Measurements from ENCODE around the gene RAI1. TPM values are rescaled to one million over a fixed set of nuclear protein-coding genes. Genes with fewer than 3 reads are reported as not detected.

Gene RAI1
- total and polyA plus RNA-seq, 2 of the 8 experiments (the other 6 are each of a cell fraction or from before 2014, with no cell fraction given): 0.39 to 1.2 TPM

DNA sequence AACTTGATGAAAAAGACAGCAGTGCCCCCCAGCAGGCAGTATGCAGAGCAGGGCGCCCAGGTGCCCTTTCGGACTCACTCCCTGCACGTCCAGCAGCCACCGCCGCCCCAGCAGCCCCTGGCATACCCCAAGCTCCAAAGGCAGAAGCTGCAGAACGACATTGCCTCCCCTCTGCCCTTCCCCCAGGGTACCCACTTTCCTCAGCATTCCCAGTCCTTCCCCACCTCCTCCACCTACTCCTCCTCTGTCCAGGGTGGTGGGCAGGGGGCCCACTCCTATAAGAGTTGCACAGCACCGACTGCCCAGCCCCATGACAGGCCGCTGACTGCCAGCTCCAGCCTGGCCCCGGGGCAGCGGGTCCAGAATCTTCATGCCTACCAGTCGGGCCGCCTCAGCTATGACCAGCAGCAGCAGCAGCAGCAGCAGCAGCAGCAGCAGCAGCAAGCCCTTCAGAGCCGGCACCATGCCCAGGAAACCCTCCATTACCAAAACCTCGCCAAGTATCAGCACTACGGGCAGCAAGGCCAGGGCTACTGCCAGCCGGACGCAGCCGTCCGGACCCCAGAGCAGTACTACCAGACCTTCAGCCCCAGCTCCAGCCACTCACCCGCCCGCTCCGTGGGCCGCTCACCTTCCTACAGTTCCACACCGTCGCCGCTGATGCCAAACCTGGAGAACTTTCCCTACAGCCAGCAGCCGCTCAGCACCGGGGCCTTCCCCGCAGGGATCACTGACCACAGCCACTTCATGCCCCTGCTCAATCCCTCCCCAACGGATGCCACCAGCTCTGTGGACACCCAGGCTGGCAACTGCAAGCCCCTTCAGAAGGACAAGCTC, 112.3 kb downstream of the RAI1 start:
- peak overlapping the region; percentile 61; the same call in 1 of the 2 replicates for H2BK15ac ChIP-seq (ENCODE audit: low read length)
- no peak overlapping the region for H2BK120ac ChIP-seq (replicated peaks; ENCODE audit: low read depth, low read length)
- ChIA-PET POLR2A (ENCODE audit: partially characterized antibody) (interaction anchor here (0.7 to 3.6 kb wide), 8 partner anchors 8 to 82 kb away, joined by 3 to 20 read pairs (median 4); no protein-coding TSS in a partner anchor), CTCF (ENCODE audit: partially characterized antibody) (interaction anchor here (0.5 to 3.4 kb wide), 7 partner anchors 9 to 73 kb away, joined by 3 to 13 read pairs (median 3); no protein-coding TSS in a partner anchor)
- no peak overlapping the region for H2AFZ ChIP-seq (ENCODE audit: low read length)
- no peak overlapping the region for H2BK20ac ChIP-seq (ENCODE audit: low read length)
- WGBS, 2 experiments (ENCODE audit: extremely low coverage in 1 of 2, insufficient coverage in 1 of 2, insufficient read length in 1 of 2, insufficient replicate concordance in 2 of 2, low coverage in 1 of 2, low lambda C conversion rate in 2 of 2, missing lambda C conversion rate in 1 of 2): 90% methylated on average over 27 of the region's 30 CpGs; no CpG with 5 or more reads in 1 of the 2 experiments
- no peak overlapping the region for H2AK5ac ChIP-seq (ENCODE audit: low read depth, low read length)
- no peak overlapping the region for H3K14ac ChIP-seq (ENCODE audit: insufficient read length)
- DNase-seq (ENCODE audit: low read depth in 1 of 2, low spot score in 2 of 2) (no peak), FAIRE-seq (no peak)
- H3K18ac ChIP-seq (ENCODE audit: extremely low read depth, low read length): no peak overlapping the region
- H3K4me3 ChIP-seq (ENCODE audit: extremely low read depth in 1 of 4, insufficient read depth in 2 of 4, low read depth in 3 of 4, low read length in 4 of 4): no peak overlapping the region
- peaks cover 3% of the 10 kb centered on the region; the same call in 1 of the 2 replicates for H3K23me2 ChIP-seq (ENCODE audit: low read depth, low read length)
- H3K23ac ChIP-seq (ENCODE audit: insufficient read length): no peak overlapping the region
- H3K27ac ChIP-seq (ENCODE audit: low read depth, low read length): no peak overlapping the region
- H3K56ac ChIP-seq (replicated peaks; ENCODE audit: insufficient read length, low read depth, low read length): no peak overlapping the region
- H4K8ac ChIP-seq (ENCODE audit: extremely low read depth, insufficient read depth, low read length): no peak overlapping the region
- no peaks in the 10 kb centered on the region for H3K36me3 ChIP-seq (ENCODE audit: control insufficient read depth in 2 of 4, insufficient read depth in 4 of 4, low read length in 3 of 4)
- peaks cover 5 to 31% (median 22%) of the 10 kb centered on the region in 4 experiments for H3K4me1 ChIP-seq (replicated peaks in 1 of 4; ENCODE audit: control insufficient read depth in 3 of 4, insufficient read depth in 4 of 4, low read length in 3 of 4)
- H2BK12ac ChIP-seq (ENCODE audit: low read depth, low read length): peak overlapping the region; percentile 17; the same call in 1 of the 2 replicates
- H4K20me1 ChIP-seq (replicated peaks in 1 of 2; ENCODE audit: control insufficient read depth in 1 of 2, insufficient read depth in 2 of 2, low read length in 2 of 2): peaks cover 0 to 6% of the 10 kb centered on the region in 2 experiments
- H3K9ac ChIP-seq (replicated peaks in 1 of 4; ENCODE audit: extremely low read depth in 1 of 4, low read depth in 3 of 4, low read length in 3 of 4): no peak overlapping the region
- no peak overlapping the region for H2BK5ac ChIP-seq (ENCODE audit: low read depth, low read length)
- H3K4ac ChIP-seq (replicated peaks; ENCODE audit: insufficient read length, low read depth, low read length): no peak overlapping the region
- no peak overlapping the region for H4K5ac ChIP-seq (ENCODE audit: insufficient read length, low read depth, low read length)
- H4K91ac ChIP-seq (replicated peaks; ENCODE audit: insufficient read length, low read length): peak overlapping the region; percentile 42
- no peaks in the 10 kb centered on the region for H3K79me1 ChIP-seq (ENCODE audit: low read depth, low read length)
- H3K9me3 ChIP-seq (ENCODE audit: insufficient read depth in 2 of 2, low read depth in 1 of 2, low read length in 1 of 2): no peaks in the 10 kb centered on the region
- peak overlapping the region; percentile 51 to 61; a peak in 3 of 4 replicates for H3K4me2 ChIP-seq (ENCODE audit: insufficient read depth in 1 of 2, low read depth in 2 of 2, low read length in 2 of 2)
- TF ChIP-seq PHF8 (conservative IDR thresholded peaks at IDR 0.05; ENCODE audit: low read depth, low read length): no peak
- TF ChIP-seq EGR1 (IDR thresholded peaks at IDR 0.05; ENCODE audit: borderline replicate concordance, low read depth, low read length): no peak
- no peak for TF ChIP-seq RNF2 (IDR thresholded peaks at IDR 0.05; ENCODE audit: borderline replicate concordance, low read depth, low read length, missing control alignments, poor library complexity, severe bottlenecking)
- 0 out of 2 replicates have a peak, but pooled peaks have one; percentile 22 for TF ChIP-seq SUZ12 (IDR thresholded peaks at IDR 0.05; ENCODE audit: low read length)
- no peak for TF ChIP-seq SP1 (IDR thresholded peaks at IDR 0.05; ENCODE audit: low read depth, low read length)
- H3K27me3 ChIP-seq (replicated peaks in 1 of 4; ENCODE audit: control insufficient read depth in 3 of 4, extremely low read depth in 1 of 4, insufficient read depth in 3 of 4, low read length in 3 of 4): peaks cover 0 to 28% (median 20%) of the 10 kb centered on the region in 4 experiments; a peak in 6 of 7 replicates
- no peaks in the 10 kb centered on the region for H3K79me2 ChIP-seq (ENCODE audit: control insufficient read depth in 1 of 2, insufficient read depth in 2 of 2, low read length in 2 of 2)

Measured in H1 (cell line).